ENCODE data around the gene SIRT4. TPM values are rescaled to one million over a fixed set of nuclear protein-coding genes. Genes with fewer than 3 reads are reported as not detected.
"Not testable (repeated sequence)": the region's sequence is repeated elsewhere in the genome, so short reads cannot be mapped to it uniquely, and the experiment has no call there.

Gene SIRT4
- total and polyA plus RNA-seq, 10 of the 15 experiments (the other 5 are each of a cell fraction or from before 2014, with no cell fraction given) = 0.19 to 0.98 (median 0.44) TPM

DNA sequence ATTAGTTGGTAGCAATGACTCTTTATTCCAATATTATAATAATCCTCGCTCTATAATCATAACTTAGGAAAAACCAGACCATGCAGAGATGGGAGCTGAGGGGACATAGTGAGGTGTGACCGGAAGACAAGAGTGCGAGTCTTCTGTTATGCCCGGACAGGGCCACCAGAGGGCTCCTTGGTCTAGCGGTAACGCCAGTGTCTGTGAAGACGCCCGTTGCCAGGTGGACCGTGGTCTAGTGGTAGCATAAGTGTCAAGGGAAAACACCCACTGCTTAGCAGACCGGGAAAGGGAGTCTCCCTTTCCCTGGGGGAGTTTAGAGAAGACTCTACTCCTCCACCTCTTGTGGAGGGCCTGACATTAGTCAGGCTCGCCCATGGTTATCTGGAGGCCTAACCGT lies 33.3 kb downstream of the SIRT4 start:
- in situ Hi-C loops (cut with MboI); FAIRE-seq; H3K36me3 ChIP-seq (ENCODE audit: control insufficient read depth in 2 of 2, insufficient read depth in 2 of 2, low read length in 1 of 2): not testable (repeated sequence)

DNA sequence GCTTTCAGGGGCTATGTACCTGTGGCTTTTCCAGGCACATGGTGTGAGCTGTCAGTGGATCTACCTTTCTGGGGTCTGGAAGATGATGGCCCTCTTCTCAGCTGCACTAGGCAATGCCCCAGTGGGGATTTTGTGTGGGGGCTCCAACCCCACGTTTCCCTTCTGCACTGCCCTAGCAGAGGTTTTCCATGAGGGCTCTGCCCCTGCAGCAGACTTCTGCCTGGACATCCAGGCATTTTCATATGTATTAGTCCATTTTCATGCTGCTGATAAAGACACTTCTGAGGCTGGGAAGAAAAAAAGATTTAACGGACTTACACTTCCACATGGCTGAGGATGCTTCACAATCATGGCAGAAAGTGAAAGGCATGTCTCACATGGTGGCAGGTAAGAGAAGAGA lies 34.3 kb downstream of the SIRT4 start:
- DNase-seq (ENCODE audit: low read depth, low spot score); BruUV-seq (replicated peaks); FAIRE-seq; H3K79me2 ChIP-seq (ENCODE audit: control insufficient read depth, insufficient read depth, low read length); POLR2A ChIA-PET; SMC1A ChIA-PET (ENCODE audit: uncharacterized antibody, unreplicated experiment); H3K27ac ChIP-seq (ENCODE audit: control insufficient read depth, insufficient read depth); H3K9ac ChIP-seq (ENCODE audit: control insufficient read depth, insufficient read depth, low read length); H3K4me2 ChIP-seq (ENCODE audit: control insufficient read depth, insufficient read depth); intact Hi-C loops (cut with micrococcal nuclease; ENCODE audit: unreplicated experiment); H3K9me3 ChIP-seq (replicated peaks; ENCODE audit: control insufficient read depth, insufficient read depth, low read length); H3K4me3 ChIP-seq; H3K27me3 ChIP-seq (replicated peaks in 1 of 2; ENCODE audit: control insufficient read depth in 2 of 2, insufficient read depth in 2 of 2, low read length in 1 of 2); RAD21 ChIA-PET (ENCODE audit: unreplicated experiment); in situ Hi-C loops (cut with MboI); H4K20me1 ChIP-seq (ENCODE audit: control insufficient read depth, insufficient read depth); H2AFZ ChIP-seq (ENCODE audit: control insufficient read depth, low read depth, low read length); H3K4me1 ChIP-seq (ENCODE audit: control insufficient read depth, insufficient read depth, low read length); ATAC-seq; H3K36me3 ChIP-seq (ENCODE audit: control insufficient read depth in 2 of 2, insufficient read depth in 2 of 2, low read length in 1 of 2): not testable (repeated sequence)
- CTCF ChIA-PET = interaction anchor here (1.6 kb wide), 1 partner anchor 10 kb away, joined by 5 read pairs; no protein-coding TSS in a partner anchor
- WGBS (ENCODE audit: insufficient coverage, insufficient replicate concordance, low lambda C conversion rate, missing lambda C conversion rate) = 38% methylated on average over 2 of the region's 2 CpGs

More for the DNA sequence above, 33.3 kb downstream of the SIRT4 start:
- intact Hi-C loops (cut with micrococcal nuclease; ENCODE audit: unreplicated experiment); POLR2A ChIA-PET; H4K20me1 ChIP-seq (ENCODE audit: control insufficient read depth, insufficient read depth); H2AFZ ChIP-seq (ENCODE audit: control insufficient read depth, low read depth, low read length); H3K27me3 ChIP-seq (replicated peaks in 1 of 2; ENCODE audit: control insufficient read depth in 2 of 2, insufficient read depth in 2 of 2, low read length in 1 of 2); H3K4me1 ChIP-seq (ENCODE audit: control insufficient read depth, insufficient read depth, low read length); H3K4me3 ChIP-seq; SMC1A ChIA-PET (ENCODE audit: uncharacterized antibody, unreplicated experiment); H3K9me3 ChIP-seq (replicated peaks; ENCODE audit: control insufficient read depth, insufficient read depth, low read length); H3K9ac ChIP-seq (ENCODE audit: control insufficient read depth, insufficient read depth, low read length); H3K4me2 ChIP-seq (ENCODE audit: control insufficient read depth, insufficient read depth); ATAC-seq; H3K79me2 ChIP-seq (ENCODE audit: control insufficient read depth, insufficient read depth, low read length); H3K27ac ChIP-seq (ENCODE audit: control insufficient read depth, insufficient read depth); BruUV-seq (replicated peaks): not testable (repeated sequence)
- peak; percentile 4 for DNase-seq (ENCODE audit: low read depth, low spot score)
- RAD21 ChIA-PET (ENCODE audit: unreplicated experiment) = interaction anchor here (0.7 kb wide), 1 partner anchor 107 kb away, joined by 3 read pairs; no protein-coding TSS in a partner anchor
- CTCF ChIA-PET = interaction anchor here (0.8 to 1.6 kb wide), 4 partner anchors 9 to 135 kb away, joined by 3 to 6 read pairs (median 5); no protein-coding TSS in a partner anchor
- TF ChIP-seq MEF2B (IDR thresholded peaks at IDR 0.05; ENCODE audit: partially characterized antibody, poor library complexity, severe bottlenecking) (peak; percentile 15), RAD21 (IDR thresholded peaks at IDR 0.05; ENCODE audit: insufficient read depth, low read depth, low read length) (peak; percentile 51), RUNX3 (IDR thresholded peaks at IDR 0.05; ENCODE audit: low read length) (peak; percentile 26; the same call in 1 of the 2 replicates), SMC3 (IDR thresholded peaks at IDR 0.05; ENCODE audit: borderline replicate concordance, low read length) (peak; percentile 24; the same call in 1 of the 2 replicates)
- TF ChIP-seq, protein P1, sequence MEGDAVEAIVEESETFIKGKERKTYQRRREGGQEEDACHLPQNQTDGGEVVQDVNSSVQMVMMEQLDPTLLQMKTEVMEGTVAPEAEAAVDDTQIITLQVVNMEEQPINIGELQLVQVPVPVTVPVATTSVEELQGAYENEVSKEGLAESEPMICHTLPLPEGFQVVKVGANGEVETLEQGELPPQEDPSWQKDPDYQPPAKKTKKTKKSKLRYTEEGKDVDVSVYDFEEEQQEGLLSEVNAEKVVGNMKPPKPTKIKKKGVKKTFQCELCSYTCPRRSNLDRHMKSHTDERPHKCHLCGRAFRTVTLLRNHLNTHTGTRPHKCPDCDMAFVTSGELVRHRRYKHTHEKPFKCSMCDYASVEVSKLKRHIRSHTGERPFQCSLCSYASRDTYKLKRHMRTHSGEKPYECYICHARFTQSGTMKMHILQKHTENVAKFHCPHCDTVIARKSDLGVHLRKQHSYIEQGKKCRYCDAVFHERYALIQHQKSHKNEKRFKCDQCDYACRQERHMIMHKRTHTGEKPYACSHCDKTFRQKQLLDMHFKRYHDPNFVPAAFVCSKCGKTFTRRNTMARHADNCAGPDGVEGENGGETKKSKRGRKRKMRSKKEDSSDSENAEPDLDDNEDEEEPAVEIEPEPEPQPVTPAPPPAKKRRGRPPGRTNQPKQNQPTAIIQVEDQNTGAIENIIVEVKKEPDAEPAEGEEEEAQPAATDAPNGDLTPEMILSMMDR (IDR thresholded peaks at IDR 0.05 in 2 of 3, conservative IDR thresholded peaks at IDR 0.05 in 1 of 3; ENCODE audit: control insufficient read depth in 2 of 3, extremely low read depth in 1 of 3, insufficient read depth in 1 of 3, low read depth in 3 of 3, low read length in 3 of 3) = peak; percentile 44 to 60 (median 45); a peak in 4 of 6 replicates
- TF ChIP-seq, protein P2, sequence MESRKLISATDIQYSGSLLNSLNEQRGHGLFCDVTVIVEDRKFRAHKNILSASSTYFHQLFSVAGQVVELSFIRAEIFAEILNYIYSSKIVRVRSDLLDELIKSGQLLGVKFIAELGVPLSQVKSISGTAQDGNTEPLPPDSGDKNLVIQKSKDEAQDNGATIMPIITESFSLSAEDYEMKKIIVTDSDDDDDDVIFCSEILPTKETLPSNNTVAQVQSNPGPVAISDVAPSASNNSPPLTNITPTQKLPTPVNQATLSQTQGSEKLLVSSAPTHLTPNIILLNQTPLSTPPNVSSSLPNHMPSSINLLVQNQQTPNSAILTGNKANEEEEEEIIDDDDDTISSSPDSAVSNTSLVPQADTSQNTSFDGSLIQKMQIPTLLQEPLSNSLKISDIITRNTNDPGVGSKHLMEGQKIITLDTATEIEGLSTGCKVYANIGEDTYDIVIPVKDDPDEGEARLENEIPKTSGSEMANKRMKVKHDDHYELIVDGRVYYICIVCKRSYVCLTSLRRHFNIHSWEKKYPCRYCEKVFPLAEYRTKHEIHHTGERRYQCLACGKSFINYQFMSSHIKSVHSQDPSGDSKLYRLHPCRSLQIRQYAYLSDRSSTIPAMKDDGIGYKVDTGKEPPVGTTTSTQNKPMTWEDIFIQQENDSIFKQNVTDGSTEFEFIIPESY (IDR thresholded peaks at IDR 0.05) = peak; percentile 37; the same call in 1 of the 2 replicates
- whole genome bisulfite sequencing (ENCODE audit: insufficient coverage, insufficient replicate concordance, low lambda C conversion rate, missing lambda C conversion rate) = 2% methylated on average over 12 of the region's 12 CpGs

Data from GM12878 (cell line).